Cardiac septum (tissue), 1 donor: ENCODE data around the gene BRSK2. TPM values are rescaled to one million over a fixed set of nuclear protein-coding genes. Genes with fewer than 3 reads are reported as not detected.
A peak's percentile ranks its signal among the peaks of the same experiment; 100 is the strongest.

ENCODE experiments used
- DNase-seq: peaks from one replicate; pipeline ENCODE4 v3.0.0-alpha.2; 2020; ENCODE audit warnings: low spot score
- intact Hi-C: fragments of 100-400 bp; cut with DNase I; formaldehyde crosslinking; loops from one replicate; pipeline ENCODE4 v1.14.0; 2022
- total RNA-seq: library from RNA; stranded (reverse); fragmentation: NEBNext Ultra II Directional; extraction: Animal tissue kit (Norgen Biotek cat#: 25700); gene quantifications from one replicate; pipeline ENCODE4 v1.2.1, GENCODE V29; 2021
- donor health status: DM: no; HTN: no; CAD: no.

The BRSK2 gene
- total RNA-seq, 1 donor from 2014 or later = 0.16 TPM

GRCh38 chr11:1484695-1485503, 95.2 kb downstream of the BRSK2 start:
- intact Hi-C loops = loop anchor here (5.0 kb wide), 1 partner anchor 48 kb away; no protein-coding TSS in a partner anchor
- no peak for DNase-seq

GRCh38 chr11:1485504-1485885, 95.8 kb downstream of the BRSK2 start:
- intact Hi-C loops = loop anchor here (5.0 kb wide), 1 partner anchor 48 kb away; no protein-coding TSS in a partner anchor
- no peak for DNase-seq

- DNase-seq = no peak
- intact Hi-C loops = loop anchor here (5.0 kb wide), 1 partner anchor 49 kb away; no protein-coding TSS in a partner anchor
Observed at GRCh38 chr11:1486054-1486825, 96.5 kb downstream of the BRSK2 start, which contains the start of gene MOB2. Gene MOB2 (minus strand): TSS chr11:1486779. CDS start chr11:1486556, 223 bp downstream.

GRCh38 chr11:1487091-1487850, 97.5 kb downstream of the BRSK2 start:
- intact Hi-C loops = loop anchor here (5.0 kb wide), 1 partner anchor 50 kb away; no protein-coding TSS in a partner anchor
- no peak for DNase-seq

- no peak for DNase-seq
- intact Hi-C loops = loop anchor here (5.0 kb wide), 1 partner anchor 51 kb away; no protein-coding TSS in a partner anchor
Observed at GRCh38 chr11:1487851-1488574, 98.3 kb downstream of the BRSK2 start.

- intact Hi-C loops = loop anchor here (5.0 kb wide), 1 partner anchor 51 kb away; no protein-coding TSS in a partner anchor
Observed at GRCh38 chr11:1488575-1489180, 98.9 kb downstream of the BRSK2 start.

GRCh38 chr11:1490651-1491050, 100.9 kb downstream of the BRSK2 start:
- no peak for DNase-seq
- intact Hi-C loops = no loop called here

More at GRCh38 chr11:1488575-1489180, 98.9 kb downstream of the BRSK2 start:
- no peak for DNase-seq

GRCh38 chr11:1491379-1491778, 101.6 kb downstream of the BRSK2 start:
- intact Hi-C loops = no loop called here
- DNase-seq = no peak

- intact Hi-C loops = no loop called here
Observed at GRCh38 chr11:1493650-1494244, 104.0 kb downstream of the BRSK2 start.

GRCh38 chr11:1494650-1495049, 104.9 kb downstream of the BRSK2 start:
- intact Hi-C loops = no loop called here

More at GRCh38 chr11:1493650-1494244, 104.0 kb downstream of the BRSK2 start:
- DNase-seq = no peak

GRCh38 chr11:1496091-1496760, 106.5 kb downstream of the BRSK2 start:
- intact Hi-C loops = no loop called here
- no peak for DNase-seq

More at GRCh38 chr11:1494650-1495049, 104.9 kb downstream of the BRSK2 start:
- DNase-seq = no peak

- intact Hi-C loops = no loop called here
- DNase-seq = no peak
Observed at GRCh38 chr11:1496761-1497095, 107.0 kb downstream of the BRSK2 start.

GRCh38 chr11:1497600-1497999, 107.9 kb downstream of the BRSK2 start:
- intact Hi-C loops = no loop called here
- peak; percentile 44 for DNase-seq

- DNase-seq = peak; percentile 61
- intact Hi-C loops = no loop called here
Observed at GRCh38 chr11:1498262-1498661, 108.5 kb downstream of the BRSK2 start.

GRCh38 chr11:1499261-1499890, 109.6 kb downstream of the BRSK2 start:
- intact Hi-C loops = no loop called here
- DNase-seq = peak; percentile 70

- DNase-seq = peak; percentile 33
- intact Hi-C loops = no loop called here
Observed at GRCh38 chr11:1499899-1500298, 110.2 kb downstream of the BRSK2 start.
